GM19328 (cell line): Measurements from ENCODE around the gene RANBP6.
"Not testable (repeated sequence)": the region's sequence is repeated elsewhere in the genome, so short reads cannot be mapped to it uniquely, and the experiment has no call there.

Experiments
- ATAC-seq: cut with Tn5 transposase; IDR thresholded peaks from one replicate; pipeline ENCODE4 v1.9.1; 2021; ENCODE audit warnings: mild to moderate bottlenecking, moderate library complexity; ENCODE audit not compliant: unreplicated experiment

Gene RANBP6

DNA sequence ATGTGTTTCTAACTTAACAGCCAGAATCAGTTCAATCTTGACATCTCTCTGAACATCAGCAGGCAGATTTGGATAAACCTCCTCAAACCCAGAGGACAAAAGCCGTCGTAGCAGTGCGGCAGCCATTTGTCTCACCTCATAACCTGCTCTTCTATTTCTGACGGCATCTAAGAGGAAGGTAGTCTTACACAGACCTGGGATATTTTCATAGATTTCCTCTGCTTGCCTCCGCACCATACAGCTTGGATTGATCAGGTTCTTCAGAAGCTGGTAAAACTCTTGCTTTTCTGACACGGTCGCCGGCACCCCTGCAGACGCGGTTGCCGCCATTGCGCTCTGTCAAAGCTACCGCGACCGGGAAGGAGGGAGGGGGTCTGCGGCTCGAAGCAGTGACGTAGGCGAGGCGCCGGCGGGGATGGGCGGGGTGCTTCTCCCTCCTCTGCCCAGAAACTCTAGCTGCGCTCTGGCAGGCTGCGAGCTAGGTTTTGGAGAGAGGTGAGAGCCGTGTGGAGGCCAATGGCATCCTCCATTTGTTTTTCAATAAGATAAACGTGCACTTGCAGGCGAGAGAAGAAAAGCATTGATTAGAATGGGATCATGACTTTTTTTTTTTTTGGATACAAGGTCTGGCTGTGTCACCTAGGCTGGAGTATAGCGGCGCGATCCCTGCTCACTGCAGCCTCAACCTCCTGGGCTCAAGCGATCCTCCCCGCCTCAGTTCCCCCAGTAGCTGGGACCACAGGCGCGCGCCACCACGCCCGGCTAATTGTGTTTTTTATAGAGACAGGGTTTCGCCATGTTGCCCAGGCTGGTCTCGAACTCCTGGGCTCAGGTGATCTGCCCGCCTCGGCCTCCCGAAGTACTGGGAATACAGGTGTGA is at the start of gene RANBP6:
RANBP6 (minus strand) TSS at position 347 of the 880 bp plus-strand sequence; CDS start at position 330, 17 bp downstream.
- ATAC-seq: peak; percentile 97

DNA sequence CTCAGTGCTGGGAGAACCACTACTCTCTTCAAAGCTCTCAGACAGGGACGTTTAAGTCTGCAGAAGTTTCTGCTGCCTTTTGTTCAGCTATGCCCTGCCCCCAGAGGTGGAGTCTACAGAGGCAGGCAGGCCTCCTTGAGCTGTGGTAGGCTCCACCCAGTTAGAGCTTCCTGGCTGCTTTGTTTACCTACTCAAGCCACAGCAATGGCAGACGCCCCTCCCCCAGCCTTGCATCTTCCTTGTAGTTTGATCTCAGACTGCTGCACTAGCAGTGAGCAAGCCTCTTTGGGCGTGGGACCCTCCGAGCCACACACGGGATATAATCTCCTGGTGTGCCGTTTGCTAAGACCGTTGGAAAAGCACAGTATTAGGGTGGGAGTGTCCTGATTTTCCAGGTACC is 47.7 kb upstream of the RANBP6 start:
- ATAC-seq: not testable (repeated sequence)

- ATAC-seq: no peak
Measured at GRCh38 chr9:6055666-6056065, 40.2 kb upstream of the RANBP6 start.

DNA sequence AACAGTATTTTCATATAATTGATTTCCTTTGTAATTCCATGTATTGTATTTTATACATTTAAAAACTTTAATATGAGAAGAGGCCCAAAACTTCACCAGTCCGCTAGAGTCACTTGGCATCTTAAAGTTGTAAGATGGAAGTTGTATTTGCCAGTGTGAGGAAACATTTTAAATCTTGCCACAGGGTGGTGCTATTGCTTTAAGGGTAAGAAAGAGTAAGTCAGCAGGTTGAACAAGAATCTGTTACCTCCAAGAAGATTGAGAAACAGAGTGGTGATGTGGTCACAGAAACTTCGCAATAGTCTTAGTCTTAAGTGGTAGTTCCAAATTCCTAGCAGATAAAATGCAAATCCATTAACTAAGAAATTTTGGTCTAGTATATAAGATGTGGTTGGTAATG is 39.8 kb upstream of the RANBP6 start:
- ATAC-seq: no peak

DNA sequence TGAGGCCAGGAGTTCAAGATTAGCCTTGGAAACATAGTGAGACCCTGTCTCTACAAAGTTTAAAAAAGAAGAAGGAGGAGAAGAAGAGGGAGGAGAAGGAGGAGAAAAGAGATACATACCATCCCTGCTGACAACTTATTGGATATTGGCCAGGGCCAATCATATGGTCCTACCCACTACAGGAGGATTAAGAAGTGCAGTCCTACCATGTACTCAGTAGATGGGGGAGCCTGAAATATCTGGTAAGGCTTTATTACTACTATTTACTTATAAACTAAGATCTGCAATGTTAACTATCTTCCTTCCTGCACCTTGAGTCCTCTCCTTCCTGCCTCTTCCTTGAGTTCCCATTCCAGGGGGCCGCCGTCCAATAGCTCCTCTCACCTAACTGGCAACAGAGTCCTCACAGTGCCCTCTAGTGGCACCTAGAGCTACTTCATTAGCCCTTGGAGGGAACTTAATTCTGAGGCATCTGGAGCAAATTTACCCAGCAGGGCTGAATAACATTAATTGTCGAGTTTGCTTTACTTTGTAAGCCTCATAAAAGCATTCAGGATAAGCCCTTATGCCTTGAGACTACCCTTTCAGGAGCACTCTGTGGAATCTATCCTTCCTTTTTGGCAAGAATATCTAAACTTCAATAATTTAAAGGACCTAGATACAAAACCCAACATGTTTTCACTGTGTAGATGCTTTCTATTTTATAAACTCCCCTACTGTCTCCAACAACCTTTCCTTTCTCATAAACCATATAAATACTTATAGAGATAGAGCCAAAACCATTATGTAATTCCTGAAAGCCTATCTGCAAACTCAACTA is 39.1 kb upstream of the RANBP6 start:
- ATAC-seq: peak; percentile 45

DNA sequence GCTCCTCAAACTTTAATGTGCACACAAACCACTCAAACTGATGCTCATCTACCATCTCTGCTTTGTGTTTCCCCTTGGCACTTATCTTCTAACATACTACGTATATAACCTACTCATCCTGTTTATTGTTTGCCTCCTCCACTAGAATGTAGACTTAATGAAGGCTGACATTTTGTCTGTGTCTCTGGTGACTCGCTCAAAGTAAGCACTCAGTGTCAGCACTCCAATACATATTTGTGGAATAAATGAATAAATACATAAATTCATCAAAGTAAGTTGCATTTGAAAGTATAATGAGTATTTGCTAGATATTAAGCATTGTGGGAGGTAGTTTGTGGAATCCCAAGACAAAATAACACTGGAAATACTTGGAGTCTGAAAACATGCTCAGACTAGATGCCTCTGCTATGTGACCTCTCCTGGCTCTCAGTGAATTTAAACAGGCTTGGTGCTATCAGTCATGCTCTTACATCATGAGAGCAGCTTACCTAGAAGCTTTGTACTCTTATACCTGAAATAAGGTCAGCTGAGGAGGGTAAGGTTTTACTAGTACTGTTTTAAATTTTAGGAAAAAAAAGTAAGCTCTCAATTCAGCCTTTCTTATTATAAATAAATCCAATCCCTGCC is 37.0 kb upstream of the RANBP6 start:
- no peak for ATAC-seq

DNA sequence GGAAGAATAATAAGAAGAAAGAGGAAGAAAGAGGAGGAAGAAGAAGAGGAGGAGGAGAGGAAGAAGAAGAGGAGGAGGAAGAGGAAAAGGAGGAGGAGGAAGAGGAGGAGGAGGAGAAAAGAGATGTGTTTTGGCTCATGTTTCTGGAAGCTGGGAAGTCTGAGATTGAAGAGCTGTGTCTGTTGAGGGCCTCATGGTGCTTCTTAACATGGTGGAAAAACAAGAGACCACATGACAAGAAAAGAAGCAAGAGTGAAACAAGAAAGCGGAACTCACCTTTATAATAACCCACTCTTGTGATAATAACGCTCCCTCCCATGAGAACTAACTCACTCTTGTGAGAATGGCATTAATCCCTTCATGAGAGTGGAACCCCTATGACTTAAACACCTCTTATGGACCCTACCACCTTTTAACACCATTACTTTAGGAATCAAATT is 36.1 kb upstream of the RANBP6 start:
- ATAC-seq: no peak

DNA sequence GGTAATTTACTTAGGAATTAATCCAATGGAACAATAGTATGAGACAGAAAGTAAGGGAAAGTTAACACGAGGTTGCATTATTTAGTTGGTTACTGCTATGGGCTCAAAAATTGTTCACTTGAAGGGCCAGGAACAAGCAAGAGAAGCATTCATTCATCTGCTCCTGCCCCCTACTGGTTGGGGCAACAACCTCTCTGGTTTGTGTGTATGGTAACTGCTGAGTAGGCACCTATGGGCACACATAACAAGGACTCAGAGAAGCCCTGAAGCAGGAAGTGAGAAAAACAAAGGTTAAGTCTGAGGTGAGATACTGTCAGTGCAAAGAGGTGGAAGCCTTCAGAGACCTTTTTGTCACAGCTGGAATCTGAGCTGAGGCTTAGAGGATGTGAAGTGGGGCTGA is 34.4 kb upstream of the RANBP6 start:
- no peak for ATAC-seq

DNA sequence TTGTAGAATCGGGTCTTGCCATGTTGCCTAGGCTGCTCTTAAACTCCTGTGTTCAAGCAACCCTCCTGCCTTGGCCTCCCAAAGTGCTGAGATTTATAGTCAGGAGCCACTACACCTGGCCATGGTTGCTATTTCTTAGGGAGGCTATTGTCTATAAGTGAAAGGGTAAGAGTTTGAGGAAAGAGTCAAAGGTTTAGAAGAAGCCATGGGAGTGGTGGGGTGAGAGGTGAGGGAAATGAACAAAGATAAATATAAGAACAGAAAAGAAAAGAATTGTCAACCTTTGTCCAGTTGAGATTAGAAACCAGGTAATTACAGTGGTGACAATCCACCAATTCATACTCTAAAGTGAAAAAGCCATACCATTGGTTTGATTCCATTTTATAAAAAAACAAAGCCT is 32.6 kb upstream of the RANBP6 start:
- ATAC-seq: no peak

DNA sequence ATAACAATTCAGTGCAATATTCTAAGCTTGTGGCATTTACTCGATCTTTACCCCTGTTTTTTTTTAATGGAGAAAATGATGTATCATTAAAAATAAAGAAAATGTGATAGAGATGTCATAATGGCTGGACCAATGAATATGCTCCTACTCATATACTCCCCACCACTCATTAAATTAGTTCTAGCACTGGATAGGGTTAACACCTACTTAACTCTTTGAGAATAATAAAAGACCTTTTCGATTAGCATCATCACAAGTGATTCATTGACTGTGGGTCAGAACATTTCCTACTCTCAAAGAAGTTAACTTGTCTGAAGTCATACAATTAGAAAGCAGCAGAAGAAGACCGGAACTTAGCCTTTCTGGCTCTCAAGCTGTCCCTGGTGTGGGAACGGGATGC is 31.6 kb upstream of the RANBP6 start:
- no peak for ATAC-seq

GRCh38 chr9:6045364-6045763 is 29.9 kb upstream of the RANBP6 start:
- ATAC-seq: no peak

- ATAC-seq: no peak
Measured at GRCh38 chr9:6040077-6040476, 24.7 kb upstream of the RANBP6 start.

DNA sequence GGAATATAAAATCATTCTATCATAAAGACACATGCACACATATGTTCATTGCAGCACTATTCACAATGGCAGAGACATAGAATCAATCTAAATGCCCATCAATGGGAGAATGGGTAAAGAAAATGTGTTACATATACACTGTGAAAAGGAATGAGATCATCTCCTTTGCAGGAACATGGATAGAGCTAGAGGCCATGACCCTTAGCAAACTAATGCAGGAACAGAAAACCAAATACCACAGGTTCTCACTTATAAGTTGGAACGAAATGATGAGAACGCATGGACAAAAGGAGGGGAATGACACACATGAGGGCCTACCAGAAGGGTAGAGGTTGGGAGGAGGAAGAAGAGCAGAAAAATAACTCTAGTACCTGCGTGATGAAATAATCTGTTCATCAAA is 21.0 kb upstream of the RANBP6 start:
- no peak for ATAC-seq

DNA sequence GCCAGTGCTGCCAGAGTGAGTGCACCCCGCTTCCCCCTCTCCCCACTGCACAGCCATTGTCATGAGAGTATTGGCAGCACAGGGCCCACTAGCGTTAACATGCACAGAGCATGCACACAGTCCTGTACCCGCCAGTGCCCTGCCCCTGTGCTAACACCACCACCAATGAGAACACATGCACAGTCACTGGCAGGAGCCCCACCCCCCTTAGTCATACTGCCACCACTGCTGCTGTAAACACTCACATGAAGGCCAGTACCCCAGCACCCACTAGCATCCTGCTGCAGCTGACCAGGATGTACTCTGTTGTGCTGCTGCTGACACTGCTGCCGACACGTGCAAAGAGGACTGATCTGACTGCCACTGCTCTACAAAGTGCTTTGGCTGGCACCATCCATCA is 19.5 kb upstream of the RANBP6 start:
- ATAC-seq: no peak

GRCh38 chr9:6029604-6030274 is 14.3 kb upstream of the RANBP6 start:
- no peak for ATAC-seq

- peak; percentile 58 for ATAC-seq
Measured at GRCh38 chr9:6024035-6024554, 8.7 kb upstream of the RANBP6 start.

GRCh38 chr9:6016975-6017374 is 1.6 kb upstream of the RANBP6 start:
- not testable (repeated sequence) for ATAC-seq

DNA sequence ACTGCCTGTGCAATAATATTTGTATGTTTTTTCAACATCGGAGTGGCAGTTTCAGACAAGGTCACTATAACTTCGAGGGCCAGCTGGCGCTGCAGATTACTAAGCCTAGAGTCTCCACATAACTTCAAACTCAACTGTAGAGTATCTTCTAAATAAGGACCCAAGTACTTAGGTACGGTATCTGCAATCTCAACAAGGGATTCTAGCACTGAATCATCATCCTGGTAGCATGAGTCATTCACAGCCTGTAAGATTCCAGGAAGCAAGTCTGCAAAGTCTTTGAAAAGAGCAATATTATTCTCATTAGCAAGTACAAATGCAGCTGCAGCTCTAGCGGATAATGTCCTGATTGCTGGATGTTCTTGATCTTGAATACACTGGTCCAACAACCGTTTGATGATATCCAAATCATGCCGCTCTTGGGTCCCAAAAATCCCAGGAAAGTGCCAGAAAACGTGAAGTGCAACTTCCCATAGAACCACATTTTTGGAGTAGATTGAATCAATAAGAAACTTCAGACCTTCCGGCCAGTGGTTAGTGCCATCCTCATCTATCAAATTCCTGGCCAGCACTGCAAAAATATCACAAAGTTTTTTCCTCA is 654 bp downstream of the RANBP6 start:
- no peak for ATAC-seq

DNA sequence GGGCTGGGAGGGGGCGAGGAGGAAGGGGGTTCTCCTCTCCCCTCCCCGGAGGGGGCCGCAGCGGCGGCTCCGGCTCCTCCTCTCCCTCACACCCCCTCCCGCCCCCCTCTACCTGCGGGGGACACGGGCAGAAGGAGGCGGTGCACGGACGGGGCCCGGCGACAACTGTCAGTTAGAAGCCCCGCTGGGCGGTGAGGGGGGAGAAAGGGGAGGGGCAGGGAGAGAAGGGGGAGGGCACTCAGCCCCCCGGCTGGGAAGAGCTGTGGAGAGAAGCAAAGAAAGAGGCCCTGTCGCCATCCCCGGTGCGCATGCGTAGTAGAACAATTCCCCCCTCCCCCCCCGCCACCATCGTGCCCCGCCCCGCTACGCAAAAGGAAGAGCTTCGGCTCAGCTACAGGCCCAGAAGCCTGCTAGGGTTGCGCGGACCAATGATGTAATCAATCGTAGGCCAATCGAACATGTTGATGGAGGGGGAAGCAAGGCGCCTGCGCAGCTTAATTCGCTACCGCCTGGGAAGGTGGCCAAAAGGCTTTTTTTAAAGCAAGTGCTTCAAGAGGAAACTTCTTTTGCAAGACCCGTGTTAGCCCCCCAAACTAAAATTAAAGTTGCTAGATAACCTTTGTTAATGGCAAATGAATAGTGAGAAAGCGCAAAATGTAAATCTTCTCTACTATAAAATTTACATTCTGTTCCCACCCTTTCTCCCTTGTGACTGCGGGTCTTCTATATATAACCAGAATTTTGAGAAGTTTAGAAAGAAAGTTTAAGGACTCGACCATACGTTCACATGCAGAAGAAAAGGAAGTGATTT is 7.0 kb downstream of the RANBP6 start:
- ATAC-seq: peak; percentile 56
